Bronchial epithelial cell (primary cell): ENCODE measurements around the gene LDB2. TPM values are rescaled to one million over a fixed set of nuclear protein-coding genes. Genes with fewer than 3 reads are reported as not detected.

Experiments
- DNase-seq: peaks from one replicate; pipeline ENCODE4 v3.0.0-alpha.2; 2010; ENCODE audit warnings: low read depth
- FAIRE-seq: peaks from 2 replicates; lab custom pipeline; 2011; peaks lifted over from hg19 to GRCh38; lab: Jason Lieb, UNC
- H3K27me3 ChIP-seq: 2 replicates; pipeline ENCODE4 v1.5.1; 2011; ENCODE audit warnings: low read length; ENCODE audit not compliant: control insufficient read depth, insufficient read depth
- H3K36me3 ChIP-seq: 2 replicates; pipeline ENCODE4 v1.5.1; 2011; ENCODE audit warnings: low read length; ENCODE audit not compliant: control insufficient read depth, insufficient read depth
- H3K4me3 ChIP-seq: 2 replicates; pipeline ENCODE4 v1.5.1; 2011; ENCODE audit warnings: mild to moderate bottlenecking, low read depth, low read length, control low read depth
- total RNA-seq: library from RNA; depleted of rRNA; stranded (reverse); fragments of >200 nt; gene quantifications from 2 replicates; pipeline ENCODE4 v1.2.1, GENCODE V29; 2014
- TF ChIP-seq, protein P1 (sequence below): IDR thresholded peaks from 2 replicates; pipeline ENCODE4 v1.5.1; 2011; ENCODE audit warnings: mild to moderate bottlenecking, moderate library complexity, low read length, control low read depth, inconsistent platforms; ENCODE audit not compliant: insufficient read depth, severe bottlenecking

LDB2 gene
- total RNA-seq, 1 donor from 2014 or later: not detected

- FAIRE-seq (no peak), DNase-seq (no peak)
- Histone ChIP-seq H3K4me3 (no peak overlapping the region), H3K36me3 (no peaks in the 10 kb centered on the region), H3K27me3 (no peaks in the 10 kb centered on the region)
- TF ChIP-seq, protein P1, sequence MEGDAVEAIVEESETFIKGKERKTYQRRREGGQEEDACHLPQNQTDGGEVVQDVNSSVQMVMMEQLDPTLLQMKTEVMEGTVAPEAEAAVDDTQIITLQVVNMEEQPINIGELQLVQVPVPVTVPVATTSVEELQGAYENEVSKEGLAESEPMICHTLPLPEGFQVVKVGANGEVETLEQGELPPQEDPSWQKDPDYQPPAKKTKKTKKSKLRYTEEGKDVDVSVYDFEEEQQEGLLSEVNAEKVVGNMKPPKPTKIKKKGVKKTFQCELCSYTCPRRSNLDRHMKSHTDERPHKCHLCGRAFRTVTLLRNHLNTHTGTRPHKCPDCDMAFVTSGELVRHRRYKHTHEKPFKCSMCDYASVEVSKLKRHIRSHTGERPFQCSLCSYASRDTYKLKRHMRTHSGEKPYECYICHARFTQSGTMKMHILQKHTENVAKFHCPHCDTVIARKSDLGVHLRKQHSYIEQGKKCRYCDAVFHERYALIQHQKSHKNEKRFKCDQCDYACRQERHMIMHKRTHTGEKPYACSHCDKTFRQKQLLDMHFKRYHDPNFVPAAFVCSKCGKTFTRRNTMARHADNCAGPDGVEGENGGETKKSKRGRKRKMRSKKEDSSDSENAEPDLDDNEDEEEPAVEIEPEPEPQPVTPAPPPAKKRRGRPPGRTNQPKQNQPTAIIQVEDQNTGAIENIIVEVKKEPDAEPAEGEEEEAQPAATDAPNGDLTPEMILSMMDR: no peak
Observed at GRCh38 chr4:16779028-16779675, 119.3 kb downstream of the LDB2 start.

GRCh38 chr4:16777726-16778125, 120.7 kb downstream of the LDB2 start:
- FAIRE-seq: no peak
- Histone ChIP-seq H3K27me3 (no peaks in the 10 kb centered on the region), H3K4me3 (no peak overlapping the region), H3K36me3 (no peaks in the 10 kb centered on the region)
- no peak for DNase-seq
- TF ChIP-seq, protein P1: no peak

DNA sequence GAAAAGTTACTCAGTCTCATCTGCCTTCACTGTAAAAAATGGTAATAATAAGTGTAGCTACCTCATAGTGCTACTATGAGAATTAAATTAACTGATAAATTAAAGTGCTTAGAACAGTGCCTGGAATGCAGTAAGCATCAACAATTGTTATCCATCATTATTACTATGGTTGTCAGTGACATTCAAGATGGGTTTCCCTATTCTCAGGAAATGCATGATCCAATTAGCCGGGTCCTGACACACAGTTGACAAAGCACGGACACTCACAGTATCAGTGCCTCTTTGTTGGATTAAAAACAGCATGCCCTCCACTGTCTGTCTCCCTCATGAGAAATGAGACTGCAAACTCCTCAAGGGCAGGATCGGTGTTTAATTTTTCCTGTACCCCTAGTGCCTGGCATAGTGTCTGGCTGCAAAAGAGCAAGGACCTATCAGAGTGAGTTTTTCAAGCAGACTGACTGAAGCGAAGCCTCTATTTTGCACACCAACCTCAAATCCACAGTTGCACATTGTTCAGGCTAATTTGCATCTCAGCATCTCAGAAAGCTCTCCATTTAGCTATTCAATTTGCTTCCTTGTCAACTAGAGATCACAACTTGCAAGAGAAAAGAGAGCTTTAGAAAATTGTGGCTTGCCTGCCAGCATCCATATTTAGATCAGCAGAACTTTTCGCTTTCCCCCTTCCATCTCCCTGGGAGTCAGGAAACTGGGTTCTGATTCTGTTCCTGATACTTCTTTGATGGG, 122.9 kb downstream of the LDB2 start:
- DNase-seq: no peak
- FAIRE-seq: no peak
- H3K27me3 ChIP-seq: no peaks in the 10 kb centered on the region

DNA sequence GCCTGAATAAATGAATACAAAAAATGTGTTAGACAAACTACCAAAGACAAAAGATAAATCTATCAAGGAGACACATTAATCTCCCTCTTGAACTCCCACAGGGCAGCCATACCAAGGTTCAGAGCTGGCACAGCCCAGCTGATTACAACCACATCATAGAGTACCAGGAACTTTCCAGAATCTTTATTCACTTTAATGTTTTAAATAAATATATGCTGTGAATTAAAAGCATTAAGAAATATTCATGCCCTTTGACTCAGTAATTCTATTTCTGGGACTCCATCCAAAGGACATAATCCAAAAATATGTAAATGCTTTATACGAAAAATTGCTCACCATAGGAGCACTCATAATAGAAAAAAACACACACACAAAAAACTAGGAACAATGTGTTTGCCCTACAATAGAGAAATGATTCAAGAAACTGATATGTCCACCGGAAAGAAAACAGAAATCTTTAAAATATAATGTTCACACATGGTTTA, 126.0 kb downstream of the LDB2 start:
- Histone ChIP-seq H3K36me3 (no peaks in the 10 kb centered on the region), H3K4me3 (no peak overlapping the region), H3K27me3 (no peaks in the 10 kb centered on the region)
- no peak for FAIRE-seq
- no peak for DNase-seq
- TF ChIP-seq, protein P1: no peak

More for the DNA sequence above, 122.9 kb downstream of the LDB2 start:
- H3K4me3 ChIP-seq: no peak overlapping the region
- TF ChIP-seq, protein P1: no peak
- no peaks in the 10 kb centered on the region for H3K36me3 ChIP-seq

- DNase-seq (no peak), FAIRE-seq (no peak)
- Histone ChIP-seq H3K36me3 (no peaks in the 10 kb centered on the region), H3K27me3 (no peaks in the 10 kb centered on the region), H3K4me3 (no peak overlapping the region)
- TF ChIP-seq, protein P1: no peak
Observed at GRCh38 chr4:16770710-16771285, 127.6 kb downstream of the LDB2 start.
